CD4-positive, alpha-beta T cell treated with Interleukin-15 for 1 hour (primary cell): ENCODE data around the gene TADA3.
A peak's percentile ranks its signal among the peaks of the same experiment; 100 is the strongest.
"Not testable (repeated sequence)": the region's sequence is repeated elsewhere in the genome, so short reads cannot be mapped to it uniquely, and the experiment has no call there.

Source experiments
- DNase-seq: peaks from one replicate; pipeline ENCODE4 v3.0.0-alpha.2; 2020

TADA3 gene

GRCh38 chr3:9781978-9782603 lies 10.2 kb downstream of the TADA3 start:
- no peak for DNase-seq

GRCh38 chr3:9781551-9781950 lies 10.7 kb downstream of the TADA3 start:
- DNase-seq: no peak

DNA sequence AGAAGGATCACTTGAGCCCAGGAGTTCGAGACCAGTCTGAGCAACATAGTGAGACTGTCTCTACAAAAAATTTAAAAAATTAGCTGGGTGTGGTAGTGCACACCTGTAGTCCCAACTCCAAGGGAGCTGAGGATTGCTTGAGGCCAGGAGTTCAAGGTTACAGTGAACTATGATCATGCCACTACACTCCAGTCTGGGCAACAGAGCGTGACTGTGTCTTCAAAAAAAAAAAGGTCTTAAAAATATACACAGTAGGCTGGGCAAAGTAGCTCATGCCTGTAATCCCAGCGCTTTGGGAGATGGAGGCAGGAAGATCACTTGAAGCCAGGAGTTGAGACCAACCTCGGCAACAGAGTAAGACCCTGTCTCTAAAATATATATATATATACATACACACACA lies 11.4 kb downstream of the TADA3 start:
- DNase-seq: no peak

DNA sequence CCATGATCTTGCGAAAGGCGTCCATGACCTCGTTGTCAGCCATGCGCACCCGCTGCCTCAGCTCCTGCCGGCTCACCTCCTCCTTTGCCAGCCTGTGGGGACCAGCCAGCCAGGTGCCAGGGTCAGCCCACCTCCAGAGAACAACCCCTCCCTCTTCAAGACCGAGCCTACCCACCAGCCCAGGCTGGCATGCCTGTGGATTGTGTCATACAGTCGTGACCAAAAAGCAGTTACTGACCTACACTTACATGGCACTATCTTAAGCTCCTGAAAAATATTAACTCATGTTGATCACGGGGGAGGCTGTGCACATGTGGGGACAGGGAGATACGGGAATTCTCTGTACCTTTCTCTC lies 11.8 kb downstream of the TADA3 start:
- no peak for DNase-seq

DNA sequence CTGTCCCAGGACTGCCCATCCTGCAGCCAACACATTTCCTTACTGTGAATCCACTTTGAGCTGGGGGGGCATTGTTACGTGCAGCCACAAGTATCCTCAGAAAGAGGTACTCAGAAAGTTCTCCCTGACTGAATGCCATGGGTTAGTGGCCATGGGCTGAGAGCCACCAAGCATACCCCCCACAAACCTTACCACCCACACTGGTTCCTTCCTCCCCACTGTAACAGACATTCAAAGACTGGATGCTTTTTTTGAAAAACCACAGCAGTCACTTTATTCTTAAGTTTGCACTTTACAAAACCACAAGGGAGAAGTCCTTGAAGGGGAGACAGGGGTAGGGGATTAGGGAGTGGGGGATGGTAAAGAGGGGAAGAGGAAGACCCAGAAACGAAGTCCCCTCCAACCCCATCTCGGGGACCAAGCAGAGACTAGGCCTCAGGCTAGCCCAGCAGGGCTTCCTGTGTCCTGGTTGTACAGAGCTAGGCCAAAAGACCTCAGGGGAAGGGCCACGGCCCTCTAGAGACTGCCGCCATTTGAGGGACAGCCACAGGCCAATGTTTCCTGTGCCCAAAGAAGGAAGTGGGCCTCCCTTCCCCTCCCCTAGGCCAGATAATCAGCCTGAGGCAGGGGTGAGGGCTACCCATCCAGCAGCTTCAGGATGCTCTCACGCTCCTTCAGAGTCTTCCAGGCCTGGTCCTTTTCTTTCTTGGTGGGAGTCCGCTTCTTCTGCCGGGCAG lies 12.4 kb downstream of the TADA3 start:
- DNase-seq: peak; percentile 46

DNA sequence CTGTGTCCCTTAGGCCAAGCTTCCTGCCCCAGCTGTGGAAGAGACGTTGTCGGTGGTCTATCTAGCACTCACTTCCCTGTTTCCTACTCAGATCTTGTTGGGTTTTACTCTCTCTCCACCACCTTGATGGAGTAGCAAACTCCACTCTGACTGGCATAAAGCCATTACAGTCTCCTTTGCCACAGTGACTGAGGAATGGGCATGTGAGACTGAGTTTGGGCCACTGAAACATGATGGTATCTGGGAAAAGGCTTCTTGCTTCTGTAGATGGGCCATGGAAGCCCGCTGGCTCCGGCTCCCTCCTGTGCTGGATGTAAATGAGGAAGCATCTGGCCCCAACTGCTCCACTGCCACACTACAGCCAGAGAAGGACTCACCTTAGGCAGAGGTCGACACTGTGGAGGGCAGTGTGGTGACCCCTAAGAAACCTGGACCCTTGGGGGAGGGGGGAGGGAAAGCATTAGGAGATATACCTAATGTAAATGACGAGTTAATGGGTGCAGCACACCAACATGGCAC lies 13.1 kb downstream of the TADA3 start:
- DNase-seq: no peak

GRCh38 chr3:9778143-9779074 lies 13.9 kb downstream of the TADA3 start:
- no peak for DNase-seq

DNA sequence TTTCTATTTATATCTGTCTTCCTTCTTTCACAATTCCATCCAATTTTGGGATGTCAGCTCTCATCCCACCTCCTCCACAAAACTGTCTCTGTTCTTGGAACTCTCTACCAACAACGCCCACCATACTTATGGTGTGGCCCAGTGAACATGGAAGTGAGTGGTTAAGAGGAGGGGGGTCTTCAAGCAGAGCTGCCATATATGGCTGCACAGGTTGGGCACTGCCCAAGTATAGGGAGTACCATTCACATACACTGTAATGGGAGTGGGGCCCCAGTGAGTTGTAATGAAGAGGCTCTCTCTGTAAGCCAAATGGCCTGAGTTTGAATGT lies 14.6 kb downstream of the TADA3 start:
- no peak for DNase-seq

DNA sequence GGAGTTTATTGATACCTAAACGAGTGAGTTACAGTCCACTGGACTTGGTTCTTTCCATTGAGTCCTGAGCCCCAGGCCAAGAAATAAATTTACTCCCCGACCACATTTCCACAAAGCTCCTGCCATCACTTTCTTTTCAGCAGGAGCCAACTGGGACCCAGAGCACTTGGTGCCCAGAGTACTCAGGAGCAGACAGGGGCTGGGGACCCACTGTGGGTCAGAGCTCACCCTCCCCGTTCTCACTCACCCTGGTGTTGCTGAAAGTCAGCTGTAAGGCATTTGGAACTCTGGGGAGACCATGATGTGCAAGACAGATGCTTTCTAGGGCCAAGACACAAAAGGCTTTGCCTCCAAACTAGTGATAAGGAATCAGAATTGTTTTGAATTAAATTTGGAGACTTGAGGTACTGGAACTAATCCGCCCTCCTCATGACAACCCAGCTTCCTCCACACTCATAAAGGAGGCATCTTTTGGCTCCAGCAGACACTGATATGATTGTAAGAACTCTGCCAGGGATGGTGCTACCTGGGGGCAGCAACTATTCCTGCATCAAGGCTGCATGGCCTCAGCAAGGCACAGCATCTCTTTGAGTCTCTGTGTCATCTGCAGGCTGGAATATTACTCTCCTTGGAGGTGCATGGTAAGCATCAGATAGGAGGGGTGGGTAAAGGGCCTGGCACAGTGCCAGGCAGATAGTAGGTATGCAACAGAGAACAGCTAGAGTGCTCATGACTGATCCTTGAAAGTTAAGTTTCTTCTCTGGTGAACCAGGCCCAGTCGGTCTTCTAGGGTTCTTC lies 15.2 kb downstream of the TADA3 start:
- no peak for DNase-seq

DNA sequence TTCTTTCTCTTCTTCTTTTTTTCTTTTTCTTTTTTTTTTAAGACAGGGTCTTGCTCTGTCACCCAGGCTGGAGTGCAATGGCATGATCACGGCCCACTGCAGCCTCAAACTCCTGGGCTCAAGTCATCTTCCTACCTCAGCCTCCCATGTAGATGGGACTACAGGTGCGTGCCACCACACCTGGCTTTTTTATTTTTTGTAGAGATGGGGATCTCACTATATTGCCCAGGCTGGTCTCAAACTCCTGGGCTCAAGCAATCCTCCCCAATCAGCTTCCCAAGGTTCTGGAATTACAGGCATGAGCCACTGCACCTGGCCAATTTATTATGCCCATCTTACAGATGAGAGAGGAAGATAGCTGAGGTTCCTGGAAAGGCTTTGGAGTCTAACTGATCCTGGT lies 21.3 kb downstream of the TADA3 start:
- not testable (repeated sequence) for DNase-seq

GRCh38 chr3:9770276-9770812 lies 21.9 kb downstream of the TADA3 start:
- no peak for DNase-seq

- DNase-seq: peak; percentile 53
Observed at GRCh38 chr3:9769426-9770275, 22.6 kb downstream of the TADA3 start, which contains the start of gene CAMK1. Gene CAMK1, minus strand, starts transcription at chr3:9769947. Its CDS starts 2,198 bp downstream, at chr3:9767749.

GRCh38 chr3:9769012-9769411 lies 23.3 kb downstream of the TADA3 start:
- no peak for DNase-seq

DNA sequence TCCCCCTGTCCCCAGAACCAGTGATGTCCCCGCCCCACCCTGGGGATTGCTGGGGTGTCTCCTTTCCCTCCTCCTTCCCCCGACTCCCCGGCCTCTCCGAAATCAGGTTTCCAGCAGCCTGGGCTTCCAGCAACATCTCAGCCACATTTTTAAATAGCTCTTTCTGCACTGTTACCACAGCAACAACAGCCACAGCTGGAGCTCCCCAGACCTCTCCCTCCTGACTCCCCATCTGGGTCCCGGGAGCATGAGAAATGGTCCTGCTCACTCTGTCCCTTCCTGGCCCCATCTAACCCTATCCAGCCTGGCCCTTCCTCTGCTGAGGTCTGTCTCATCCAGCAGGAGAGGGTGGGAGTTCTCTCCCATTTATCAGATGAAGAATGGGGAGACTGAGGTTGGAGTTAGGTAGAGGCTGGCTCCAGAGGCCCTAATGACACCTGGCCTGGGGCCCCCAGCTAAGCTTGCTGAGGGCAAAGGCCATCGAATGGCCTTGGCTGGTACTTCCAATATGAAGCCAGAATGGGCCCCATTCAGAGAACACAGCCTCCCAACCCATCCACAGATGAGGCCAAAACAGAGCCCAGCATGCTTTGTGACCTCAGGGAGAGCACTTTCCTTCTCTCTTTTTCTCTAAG lies 24.0 kb downstream of the TADA3 start:
- no peak for DNase-seq

GRCh38 chr3:9767418-9767817 lies 24.9 kb downstream of the TADA3 start:
- DNase-seq: peak; percentile 32

GRCh38 chr3:9765865-9766264 lies 26.4 kb downstream of the TADA3 start:
- DNase-seq: no peak

DNA sequence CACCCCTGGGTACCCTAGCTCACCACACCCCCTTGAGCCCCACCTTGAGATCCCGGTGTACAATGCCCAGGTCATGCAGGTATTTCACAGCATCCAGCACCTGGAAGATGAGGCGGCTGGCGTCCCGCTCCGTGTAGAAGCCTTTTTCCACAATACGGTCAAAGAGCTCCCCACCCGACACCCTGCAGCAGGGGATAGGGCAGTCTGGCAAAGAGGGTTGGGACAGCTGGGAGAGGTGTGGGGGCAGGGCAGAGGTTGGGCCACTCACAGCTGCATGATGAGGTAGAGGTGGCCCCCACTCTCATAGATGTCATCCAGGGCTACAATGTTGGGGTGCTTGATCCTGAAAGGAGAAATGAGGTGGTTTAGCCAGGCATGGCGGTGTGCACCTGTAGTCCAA lies 29.4 kb downstream of the TADA3 start:
- no peak for DNase-seq

GRCh38 chr3:9761919-9762318 lies 30.4 kb downstream of the TADA3 start:
- no peak for DNase-seq

GRCh38 chr3:9760779-9761505 lies 31.3 kb downstream of the TADA3 start:
- no peak for DNase-seq

GRCh38 chr3:9757427-9757826 lies 34.8 kb downstream of the TADA3 start:
- DNase-seq: no peak
